Mucosa of descending colon (tissue), 3 donors: Measurements from ENCODE around the gene UQCR10. TPM values are rescaled to one million over a fixed set of nuclear protein-coding genes. Genes with fewer than 3 reads are reported as not detected.

Experiments used
- ATAC-seq: fragments of 200-7000 bp; cut with Tn5 transposase; one replicate; pipeline ENCODE4 v1.9.1; 2020; ENCODE audit warnings: mild to moderate bottlenecking, moderate library complexity
- DNase-seq, 3 donors: peaks; one replicate each; pipeline ENCODE4 v3.0.0-alpha.2; 2020
- H3K36me3 ChIP-seq: fragments of 200-600 bp; one replicate; pipeline ENCODE4 v1.8.0; 2021; ENCODE audit warnings: low read depth, mild to moderate bottlenecking
- H3K4me1 ChIP-seq: fragments of 200-600 bp; one replicate; pipeline ENCODE4 v1.8.0; 2021; ENCODE audit warnings: low read depth, mild to moderate bottlenecking
- H3K4me3 ChIP-seq: fragments of 200-600 bp; one replicate; pipeline ENCODE4 v1.8.0; 2021; ENCODE audit warnings: mild to moderate bottlenecking
- H3K9me3 ChIP-seq: fragments of 200-600 bp; one replicate; pipeline ENCODE4 v1.8.0; 2021; ENCODE audit warnings: mild to moderate bottlenecking
- intact Hi-C, 2 donors: fragments of 100-400 bp; cut with DNase I in 1 of 2; cut with micrococcal nuclease in 1 of 2; formaldehyde crosslinking; loops; one replicate each; pipeline versions ENCODE4 v1.11.0 to v1.11.1; 2022; cut with DNase I, micrococcal nuclease
- total RNA-seq, 3 donors: library from RNA; stranded (reverse); fragmentation: NEBNext Ultra II Directional in 2 of 3; extraction: Animal tissue kit (Norgen Biotek cat#: 25700) in 2 of 3; gene quantifications; one replicate each; pipeline versions ENCODE4 v1.2.1 to v1.2.4, GENCODE V29; 2021 to 2023
- TF ChIP-seq, protein P1 (sequence below): fragments of 200-600 bp; IDR thresholded peaks from one replicate; pipeline ENCODE4 v1.8.0; 2022; ENCODE audit warnings: antibody characterized with exemption, mild to moderate bottlenecking
- donor health status: DM: no; HTN: no; CAD: no; lungs with moderate emphysema.
- donor health status: DM: no; HTN: no; CAD: no.
- donor health status: DM: no; HTN: yes; CAD: no.

UQCR10 gene
- total RNA-seq, 3 donors from 2014 or later, result 102 to 178 (median 154) TPM

DNA sequence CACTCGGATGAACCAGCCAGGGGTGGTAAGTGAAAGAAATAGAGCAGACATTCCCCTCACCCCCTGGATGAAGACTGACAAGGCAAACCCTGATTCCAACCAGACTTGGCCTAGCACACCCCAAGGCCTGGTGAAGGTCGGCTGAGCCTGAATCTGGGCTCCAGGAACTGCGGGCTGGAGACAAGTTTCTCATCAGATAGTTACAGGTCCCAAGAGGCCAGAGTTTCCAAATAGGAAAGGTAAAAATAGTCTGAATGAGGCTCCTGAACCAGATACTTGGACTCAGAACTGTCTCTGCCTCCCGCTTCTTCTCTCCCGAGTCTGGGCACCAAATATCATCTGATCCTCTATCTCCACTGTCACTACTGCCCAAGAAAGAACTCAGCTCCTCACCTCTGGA is 8.2 kb upstream of the UQCR10 start:
- TF ChIP-seq, protein P1, sequence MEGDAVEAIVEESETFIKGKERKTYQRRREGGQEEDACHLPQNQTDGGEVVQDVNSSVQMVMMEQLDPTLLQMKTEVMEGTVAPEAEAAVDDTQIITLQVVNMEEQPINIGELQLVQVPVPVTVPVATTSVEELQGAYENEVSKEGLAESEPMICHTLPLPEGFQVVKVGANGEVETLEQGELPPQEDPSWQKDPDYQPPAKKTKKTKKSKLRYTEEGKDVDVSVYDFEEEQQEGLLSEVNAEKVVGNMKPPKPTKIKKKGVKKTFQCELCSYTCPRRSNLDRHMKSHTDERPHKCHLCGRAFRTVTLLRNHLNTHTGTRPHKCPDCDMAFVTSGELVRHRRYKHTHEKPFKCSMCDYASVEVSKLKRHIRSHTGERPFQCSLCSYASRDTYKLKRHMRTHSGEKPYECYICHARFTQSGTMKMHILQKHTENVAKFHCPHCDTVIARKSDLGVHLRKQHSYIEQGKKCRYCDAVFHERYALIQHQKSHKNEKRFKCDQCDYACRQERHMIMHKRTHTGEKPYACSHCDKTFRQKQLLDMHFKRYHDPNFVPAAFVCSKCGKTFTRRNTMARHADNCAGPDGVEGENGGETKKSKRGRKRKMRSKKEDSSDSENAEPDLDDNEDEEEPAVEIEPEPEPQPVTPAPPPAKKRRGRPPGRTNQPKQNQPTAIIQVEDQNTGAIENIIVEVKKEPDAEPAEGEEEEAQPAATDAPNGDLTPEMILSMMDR, result no peak
- intact Hi-C loops, result no loop called here

DNA sequence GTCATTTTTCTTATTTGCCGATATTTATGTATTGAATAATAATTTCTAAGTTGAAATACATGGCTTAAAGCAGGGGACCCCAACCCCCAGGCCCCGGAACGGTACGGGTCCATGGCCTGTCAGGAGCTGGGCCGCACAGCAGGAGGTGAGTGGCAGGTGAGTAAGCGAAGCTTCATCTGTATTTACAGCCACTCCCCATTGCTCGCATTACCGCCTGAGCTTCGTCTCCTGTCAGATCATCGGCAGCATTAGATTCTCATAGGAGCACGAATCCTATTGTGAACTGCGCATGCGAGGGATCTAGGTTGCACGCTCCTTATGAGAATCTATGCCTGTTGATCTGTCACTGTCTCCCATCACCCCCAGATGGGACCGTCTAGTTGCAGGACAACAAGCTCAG is 4.9 kb upstream of the UQCR10 start:
- ATAC-seq (no peak), DNase-seq (no peak)
- Histone ChIP-seq H3K36me3 (no peaks in the 10 kb centered on the region), H3K4me1 (peaks cover 9% of the 10 kb centered on the region), H3K9me3 (no peaks in the 10 kb centered on the region), H3K4me3 (no peak overlapping the region)
- TF ChIP-seq, protein P1, result no peak
- intact Hi-C loops, result no loop called here

More for the DNA sequence above, 8.2 kb upstream of the UQCR10 start:
- Histone ChIP-seq H3K36me3 (no peaks in the 10 kb centered on the region), H3K9me3 (no peaks in the 10 kb centered on the region), H3K4me1 (no peaks in the 10 kb centered on the region), H3K4me3 (no peak overlapping the region)
- no peak for DNase-seq
- ATAC-seq, result no peak

DNA sequence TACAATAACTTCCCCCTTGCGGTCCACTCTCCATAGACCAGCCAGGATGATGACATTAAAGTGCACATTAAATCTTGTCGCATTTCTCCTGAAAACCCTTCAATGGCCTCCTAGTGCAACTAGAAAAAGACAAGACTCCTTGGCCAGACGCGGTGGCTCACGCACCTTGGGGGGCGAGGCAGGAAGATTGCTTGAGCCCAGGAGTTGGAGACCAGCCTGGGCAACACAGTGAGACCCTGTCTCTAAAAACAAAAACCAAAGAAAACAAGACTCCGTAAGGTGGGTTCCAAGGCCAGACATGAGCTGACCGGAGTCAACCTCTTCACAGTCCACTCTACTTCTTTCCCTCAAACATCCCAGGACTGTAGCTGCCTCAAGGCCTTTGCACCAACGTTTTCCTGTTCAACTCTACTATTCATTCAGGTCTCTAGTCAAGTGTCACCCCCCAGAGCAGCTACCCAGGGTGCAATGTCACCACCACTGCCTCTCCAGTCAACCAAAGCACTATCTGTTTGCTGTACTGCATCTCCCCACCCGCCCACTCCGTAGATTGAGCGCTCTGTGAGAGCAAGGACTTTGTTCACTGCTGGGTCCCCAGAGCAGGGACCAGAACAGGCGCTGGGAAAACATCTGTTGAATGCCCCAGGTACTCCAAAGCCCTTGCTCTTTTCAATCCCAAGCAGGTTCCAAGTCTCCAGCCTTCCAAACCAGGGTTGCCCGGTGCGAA is 1.1 kb upstream of the UQCR10 start:
- peak overlapping the region; percentile 20 for H3K4me3 ChIP-seq
- TF ChIP-seq, protein P1, result no peak
- peaks cover 20% of the 10 kb centered on the region for H3K4me1 ChIP-seq
- ATAC-seq, result peak; percentile 53
- peak in 1 of 3 donors; percentile 60 for DNase-seq
- intact Hi-C loops, result no loop called here
- H3K36me3 ChIP-seq, result no peaks in the 10 kb centered on the region
- no peaks in the 10 kb centered on the region for H3K9me3 ChIP-seq

DNA sequence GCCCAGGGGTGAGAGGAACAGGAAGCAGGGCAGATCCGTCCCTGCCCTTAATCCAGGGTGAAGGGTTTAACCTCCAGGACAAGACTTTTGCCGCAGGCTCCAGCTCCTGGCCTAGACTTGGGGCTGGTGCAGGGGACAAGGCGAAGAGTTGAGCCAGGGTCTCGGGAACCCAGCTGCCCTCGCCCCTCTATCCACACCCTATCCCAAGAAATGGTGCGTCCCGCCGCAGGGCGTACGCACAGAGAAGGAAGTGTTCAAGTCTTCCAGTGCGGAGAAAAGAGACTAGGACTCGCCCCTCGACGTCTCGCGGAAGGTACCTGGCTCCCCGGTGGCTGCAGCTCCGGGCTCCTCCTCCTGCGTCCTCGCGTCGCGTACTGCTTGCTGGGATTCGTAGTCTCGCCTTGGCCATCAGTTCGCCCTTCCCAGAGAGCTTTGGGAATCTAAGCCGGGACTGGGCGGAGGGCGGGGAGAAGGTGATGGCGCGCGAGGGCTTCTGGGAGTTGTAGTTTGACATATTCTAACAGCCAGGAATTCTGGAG is 468 bp upstream of the UQCR10 start, which contains the start of gene ZMAT5:
TSS of gene ZMAT5 (minus strand) at position 376 of the 539 bp plus-strand sequence. CDS start 18,463 bp downstream, outside the sequence.
- H3K36me3 ChIP-seq, result no peaks in the 10 kb centered on the region
- peaks cover 20% of the 10 kb centered on the region for H3K4me1 ChIP-seq
- intact Hi-C loops, result no loop called here
- TF ChIP-seq, protein P1, result no peak
- ATAC-seq, result peak; percentile 98
- H3K9me3 ChIP-seq, result no peaks in the 10 kb centered on the region
- DNase-seq, result peak; percentile 95 to 97 (median 96)
- H3K4me3 ChIP-seq, result peak within 1 kb of the TSS; percentile 62

DNA sequence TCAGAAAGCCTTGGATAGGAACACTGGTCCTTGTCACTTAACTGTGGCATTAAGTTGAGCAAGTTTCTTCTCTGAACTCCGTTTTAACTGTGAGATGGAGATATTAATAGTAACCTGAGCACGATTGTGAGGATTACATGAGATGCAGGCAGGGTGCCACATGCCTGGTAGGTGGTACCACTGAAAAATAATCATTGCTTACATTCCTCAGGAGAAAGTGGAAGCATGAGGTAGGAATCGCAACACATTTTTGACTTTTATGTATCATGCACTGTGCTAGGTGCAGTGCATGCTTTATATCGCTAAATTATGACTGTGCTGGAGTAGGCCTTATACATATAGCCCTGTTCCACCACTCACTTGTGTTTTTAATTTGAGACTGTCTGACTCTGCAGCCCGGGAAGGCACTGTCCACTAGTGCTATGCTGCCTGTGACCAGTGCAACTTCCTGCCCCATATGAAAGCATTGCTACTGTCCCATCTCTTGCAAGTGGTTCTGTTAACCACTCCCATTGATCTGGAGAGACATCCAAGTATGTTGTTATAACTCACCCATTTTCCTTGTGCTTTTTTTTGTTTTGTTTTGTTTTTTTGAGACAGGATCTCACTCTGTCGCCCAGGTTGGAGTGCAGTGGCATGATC is 1.0 kb downstream of the UQCR10 start:
- no peaks in the 10 kb centered on the region for H3K36me3 ChIP-seq
- peaks cover 20% of the 10 kb centered on the region for H3K4me1 ChIP-seq
- ATAC-seq (no peak), DNase-seq (peak in 1 of 3 donors; percentile 14)
- peak overlapping the region; percentile 62 for H3K4me3 ChIP-seq
- intact Hi-C loops, result no loop called here
- TF ChIP-seq, protein P1, result no peak
- no peaks in the 10 kb centered on the region for H3K9me3 ChIP-seq
